Raji (cell line): ENCODE data around the gene RNF144A.

ENCODE experiments used
- POLR2A ChIP-seq: IDR thresholded peaks from 2 replicates; pipeline ENCODE4 v1.6.1; 2011; ENCODE audit warnings: low read depth, low read length, control low read depth; ENCODE audit not compliant: insufficient read depth

Gene RNF144A

DNA sequence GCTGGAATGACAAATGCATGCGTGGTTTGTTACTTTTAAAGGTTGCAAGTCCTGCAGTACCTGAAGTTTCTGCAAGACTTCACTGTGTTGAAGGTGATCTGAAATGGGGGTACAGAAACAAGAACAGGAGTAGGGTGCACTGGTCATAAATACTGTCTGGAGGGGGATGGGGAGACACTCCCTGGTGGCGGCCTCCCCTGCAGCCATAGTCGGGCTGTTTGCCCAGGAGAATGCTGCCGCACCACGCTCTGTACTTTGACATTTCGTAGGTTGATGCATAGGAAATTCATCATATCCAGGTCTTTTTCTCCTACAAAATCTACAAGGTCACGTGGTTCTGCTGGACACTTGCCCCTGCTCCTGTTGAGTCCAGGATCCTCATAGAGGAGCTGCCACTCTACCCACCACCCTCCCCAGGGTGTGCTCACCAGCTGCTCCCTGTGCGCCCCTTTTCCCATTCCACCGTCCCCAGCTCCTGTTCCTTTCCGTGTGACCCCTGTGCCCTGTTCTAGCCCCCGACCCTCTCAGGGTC is 103.8 kb downstream of the RNF144A start:
- no peak for TF ChIP-seq POLR2A

DNA sequence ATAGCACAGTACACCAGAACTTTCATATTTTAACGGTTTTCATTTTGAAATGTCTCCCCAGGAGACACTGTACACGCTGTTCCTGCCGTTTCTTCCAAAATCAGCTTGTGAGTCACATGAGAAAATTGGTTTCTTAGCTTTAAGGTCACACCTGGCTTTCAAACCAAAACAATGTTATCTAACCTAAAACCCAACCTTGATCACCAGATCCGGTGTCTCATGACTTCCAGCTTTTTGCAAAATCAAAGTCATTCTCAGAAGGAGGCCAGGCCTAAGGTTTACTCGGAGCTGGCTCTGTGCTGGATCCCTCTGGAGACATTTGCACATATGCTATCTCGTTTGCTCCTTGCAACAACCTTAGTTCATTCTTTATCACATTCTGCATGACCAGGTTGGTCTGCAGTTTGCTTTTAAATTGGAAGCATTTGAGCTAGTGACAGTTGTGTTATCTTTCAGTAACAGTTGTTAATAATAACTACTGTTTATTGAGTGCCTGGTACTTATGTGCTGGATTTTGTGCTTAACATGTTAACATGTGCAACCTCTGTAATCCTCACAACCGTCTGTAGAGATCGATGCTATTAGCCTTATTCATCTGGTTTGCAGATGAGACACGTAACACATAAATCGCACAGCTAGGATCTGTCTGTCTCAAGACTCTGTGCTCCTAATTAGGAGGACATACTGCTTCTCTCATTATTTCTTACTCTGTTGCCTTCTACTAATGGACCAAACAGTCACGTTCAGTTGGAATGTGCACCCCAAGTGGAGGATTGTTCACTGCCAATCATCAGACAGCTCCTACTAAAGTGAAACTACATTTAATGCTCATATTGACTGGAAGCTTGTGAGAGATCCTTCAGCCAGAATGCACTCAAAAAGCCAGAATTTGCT is 105.5 kb downstream of the RNF144A start:
- TF ChIP-seq POLR2A, result no peak

DNA sequence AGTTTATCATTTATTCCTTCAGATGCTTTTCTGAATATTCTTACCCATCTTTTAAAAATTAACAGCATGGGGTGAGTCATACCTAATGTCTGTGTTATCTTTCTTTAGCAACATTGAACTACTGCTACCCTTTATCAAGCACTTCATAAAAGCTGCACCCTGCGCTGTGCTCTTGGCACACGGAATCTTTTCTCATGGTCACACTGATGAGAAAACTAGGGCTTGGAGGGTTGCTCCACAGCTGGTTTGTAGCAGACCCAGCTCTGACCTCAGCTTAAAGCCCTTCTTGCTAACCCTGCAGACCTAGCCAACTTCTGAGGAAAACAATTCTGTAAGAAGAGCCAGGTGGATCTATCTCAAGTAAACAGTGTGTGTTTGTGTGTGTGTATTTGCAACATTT is 106.3 kb downstream of the RNF144A start:
- no peak for TF ChIP-seq POLR2A

DNA sequence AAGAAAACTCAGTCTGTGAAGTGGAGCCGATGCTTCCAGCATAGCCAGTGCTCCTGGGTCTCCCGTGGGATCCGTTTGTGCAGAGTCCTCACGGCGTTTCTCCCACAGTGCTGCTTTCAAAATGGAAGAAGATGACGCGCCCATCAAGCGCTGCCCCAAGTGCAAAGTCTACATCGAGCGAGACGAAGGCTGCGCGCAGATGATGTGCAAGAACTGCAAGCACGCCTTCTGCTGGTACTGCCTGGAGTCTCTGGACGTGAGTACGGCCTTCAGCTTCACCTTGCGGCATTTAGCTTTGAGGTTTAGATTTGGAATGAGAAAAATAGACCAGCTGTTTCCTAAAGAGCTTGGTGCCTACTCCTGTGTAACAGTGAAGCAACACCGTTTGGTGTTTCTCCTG is 107.0 kb downstream of the RNF144A start:
- no peak for TF ChIP-seq POLR2A

DNA sequence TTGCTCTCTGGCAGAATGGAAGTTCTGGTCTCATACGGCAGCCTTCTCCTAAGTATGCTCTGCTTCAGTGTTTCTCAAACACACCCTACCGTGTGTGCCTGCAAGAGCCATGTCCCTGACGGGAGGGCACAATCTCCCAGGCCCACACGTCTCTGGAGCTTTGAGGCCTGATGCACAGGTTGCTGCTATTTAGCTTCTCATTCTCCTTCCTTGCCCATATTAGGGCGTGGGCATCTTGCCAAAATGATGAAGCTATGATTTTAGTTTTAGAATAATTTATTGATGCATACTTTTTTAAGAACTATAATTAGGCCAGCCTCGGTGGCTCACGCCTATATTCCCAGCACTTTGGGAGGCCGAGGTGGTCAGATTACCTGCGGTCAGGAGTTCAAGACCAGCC is 107.9 kb downstream of the RNF144A start:
- no peak for TF ChIP-seq POLR2A

DNA sequence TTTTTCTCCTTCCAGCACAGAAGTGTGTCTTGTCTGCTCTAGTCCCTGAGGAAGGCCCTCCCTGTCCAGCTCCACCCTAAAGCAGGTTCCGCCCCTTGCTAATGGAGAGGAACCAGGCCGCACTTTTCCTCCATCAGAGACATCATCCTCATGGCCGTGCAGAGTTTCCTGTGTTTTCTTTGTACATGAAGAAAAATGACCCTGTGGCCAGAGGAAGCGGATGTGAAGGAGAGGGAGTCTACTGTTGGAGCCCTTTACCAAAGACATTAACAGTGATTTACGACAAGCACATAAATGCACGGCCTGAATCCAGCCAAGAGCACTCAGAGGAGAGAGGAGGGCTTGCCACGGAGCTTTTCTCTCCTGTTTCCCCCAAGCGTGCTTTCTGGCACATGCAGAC is 109.5 kb downstream of the RNF144A start:
- TF ChIP-seq POLR2A, result no peak

DNA sequence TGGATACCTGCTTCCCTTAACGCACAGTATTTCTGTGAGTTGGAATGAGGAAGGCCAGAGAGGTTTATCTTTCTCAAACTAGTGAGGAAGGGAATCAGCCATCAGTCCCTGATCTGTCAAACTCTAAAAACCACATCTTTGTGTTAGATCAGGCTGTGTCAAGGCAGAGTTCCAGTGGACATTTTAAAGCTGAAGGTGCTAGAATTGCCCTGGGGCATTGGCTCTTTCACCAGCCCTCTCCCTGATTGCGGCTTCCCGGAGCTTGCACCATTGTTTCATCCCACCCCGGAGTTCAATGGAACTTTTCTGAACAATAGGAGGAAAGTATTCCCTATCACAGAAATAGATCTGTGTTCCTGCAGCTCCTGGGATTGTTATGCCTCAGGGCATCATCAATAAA is 110.2 kb downstream of the RNF144A start:
- TF ChIP-seq POLR2A, result no peak

DNA sequence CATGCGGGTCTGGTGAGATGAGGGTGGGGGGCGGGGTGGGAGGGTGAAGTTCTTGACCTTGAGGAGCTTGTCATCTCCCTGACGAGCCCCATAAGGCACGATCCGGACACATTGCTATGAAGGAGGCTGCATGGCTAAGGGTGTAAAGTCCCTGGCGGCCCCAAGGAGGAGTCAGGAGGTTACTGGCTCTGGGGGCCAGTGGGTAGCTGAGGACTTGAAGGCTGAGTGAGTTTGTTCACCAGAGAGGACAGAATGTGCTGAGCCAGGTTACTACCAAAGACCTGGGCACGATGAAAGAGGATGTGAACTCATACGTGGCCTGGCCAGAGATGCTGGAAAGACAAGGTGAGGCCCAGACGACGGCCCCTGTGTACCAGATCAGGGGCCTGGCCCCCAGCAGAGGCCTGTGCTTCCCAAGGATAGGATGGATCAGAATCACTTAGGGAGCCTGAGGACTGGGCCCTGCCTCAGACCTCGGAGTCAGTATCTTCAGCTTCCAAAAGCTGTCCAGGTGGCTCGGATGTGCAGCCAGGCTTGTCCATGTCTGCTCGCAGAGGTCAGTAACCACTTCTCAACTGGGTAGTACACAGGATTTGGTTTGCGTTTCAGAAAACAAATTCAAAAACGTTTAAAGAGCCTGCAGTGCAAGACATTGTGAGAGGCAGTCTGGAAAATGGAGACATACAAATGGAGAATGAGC is 110.9 kb downstream of the RNF144A start:
- TF ChIP-seq POLR2A, result no peak

DNA sequence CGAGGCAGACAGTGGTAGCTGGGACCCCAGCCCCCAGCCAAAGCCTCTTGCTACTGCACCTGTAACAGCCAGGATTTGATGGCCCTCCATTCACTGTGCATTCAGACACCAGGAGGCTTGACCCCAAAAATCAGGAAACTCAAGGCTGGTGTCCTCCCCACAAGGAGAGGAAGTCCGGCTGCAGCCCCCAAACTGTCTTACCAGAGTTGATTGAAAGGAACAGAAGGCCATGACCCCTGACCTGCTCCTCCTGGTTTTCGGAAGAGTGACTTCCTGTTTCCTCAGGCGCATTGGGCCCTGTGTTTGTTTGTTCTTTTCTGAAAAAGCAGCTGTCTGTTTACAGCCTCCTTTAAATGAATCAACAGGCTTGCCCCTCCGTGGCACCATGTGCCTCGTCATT is 111.6 kb downstream of the RNF144A start:
- TF ChIP-seq POLR2A, result no peak

DNA sequence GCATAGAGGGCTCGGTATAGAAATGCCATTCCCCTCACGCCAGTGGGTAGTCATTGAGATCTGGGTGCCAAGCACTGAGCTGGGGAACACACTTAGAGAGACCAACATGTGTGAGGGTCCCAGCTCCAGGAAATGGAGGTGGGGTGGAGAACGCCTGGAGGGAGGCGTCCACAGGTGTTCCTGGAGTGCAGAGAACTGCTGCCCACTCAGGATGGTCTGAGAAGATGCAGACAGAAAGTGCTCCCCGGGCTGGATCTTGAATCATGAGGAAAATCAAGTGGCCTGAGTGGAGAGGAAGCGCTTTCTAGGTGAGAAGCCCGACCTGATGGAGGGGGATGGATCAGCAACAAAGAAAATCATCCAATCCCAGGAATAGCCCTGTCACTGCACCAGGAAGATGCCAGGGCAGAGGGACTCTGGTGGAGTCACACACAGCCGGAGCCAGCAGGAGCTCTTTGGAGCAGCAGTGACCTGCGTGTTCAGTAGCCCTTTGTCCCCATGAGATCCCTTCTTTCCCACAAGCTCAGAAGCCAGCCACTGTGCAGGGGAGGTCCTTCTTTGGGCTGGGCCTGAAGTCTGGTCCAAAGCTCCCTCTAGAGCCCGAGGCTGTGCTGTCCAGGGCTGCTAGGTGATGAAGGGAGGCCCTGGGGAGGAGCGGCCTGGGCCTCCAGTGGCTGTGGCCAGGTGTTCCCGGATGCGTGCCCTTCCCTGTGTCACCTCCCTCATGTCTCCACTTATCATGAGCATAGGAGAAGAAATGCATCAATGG is 112.3 kb downstream of the RNF144A start:
- TF ChIP-seq POLR2A, result no peak

DNA sequence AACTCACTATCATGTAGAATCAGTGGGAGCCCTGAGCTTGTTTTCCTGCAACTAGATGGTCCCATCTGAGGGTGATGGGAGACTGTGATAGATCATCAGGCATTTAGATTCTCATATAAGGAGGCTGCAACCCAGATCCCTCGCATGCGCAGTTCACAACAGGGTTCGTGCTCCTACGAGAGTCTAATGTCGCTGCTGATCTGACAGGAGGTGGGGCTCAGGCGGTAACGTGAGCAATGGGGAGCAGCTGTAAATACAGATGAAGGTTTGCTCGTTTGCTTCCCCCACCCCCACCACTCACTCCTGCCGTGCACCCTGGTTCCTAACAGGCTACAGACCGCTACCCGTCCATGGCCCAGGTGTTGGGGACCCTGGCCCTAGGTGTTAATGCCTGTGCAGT is 113.6 kb downstream of the RNF144A start:
- no peak for TF ChIP-seq POLR2A

DNA sequence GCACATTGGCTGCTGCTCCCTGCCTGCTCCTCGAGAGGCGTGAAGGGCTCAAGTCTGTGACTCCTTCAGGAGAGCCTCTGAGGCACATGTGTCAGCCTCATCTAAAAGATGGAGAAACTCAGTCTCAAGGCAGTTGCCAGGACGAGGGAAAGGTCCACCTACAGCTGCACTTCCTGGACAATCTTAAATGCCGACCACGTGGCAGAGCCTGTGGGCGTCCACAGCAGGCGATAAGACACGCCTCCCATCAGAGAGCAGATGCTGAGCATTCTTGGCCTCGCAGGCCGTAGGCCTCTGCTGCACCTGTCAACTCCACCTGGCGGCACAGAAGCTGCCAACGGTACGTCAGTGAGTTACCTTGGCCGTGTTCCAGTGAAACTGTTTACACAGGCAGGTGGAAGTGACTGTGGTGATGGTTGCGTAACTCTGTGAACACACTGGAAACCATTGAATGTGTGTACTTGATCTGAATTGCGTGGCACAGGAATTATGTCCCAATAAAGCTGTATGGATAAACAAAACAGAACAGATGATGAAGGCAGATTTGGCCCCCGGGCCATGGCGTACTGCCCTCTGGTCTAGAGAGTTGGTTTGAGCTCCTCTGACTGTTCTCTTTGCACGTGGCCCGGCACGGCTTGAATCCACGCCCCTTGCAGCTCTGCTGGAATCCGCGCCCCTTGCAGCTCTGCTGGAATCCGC is 114.5 kb downstream of the RNF144A start:
- no peak for TF ChIP-seq POLR2A

DNA sequence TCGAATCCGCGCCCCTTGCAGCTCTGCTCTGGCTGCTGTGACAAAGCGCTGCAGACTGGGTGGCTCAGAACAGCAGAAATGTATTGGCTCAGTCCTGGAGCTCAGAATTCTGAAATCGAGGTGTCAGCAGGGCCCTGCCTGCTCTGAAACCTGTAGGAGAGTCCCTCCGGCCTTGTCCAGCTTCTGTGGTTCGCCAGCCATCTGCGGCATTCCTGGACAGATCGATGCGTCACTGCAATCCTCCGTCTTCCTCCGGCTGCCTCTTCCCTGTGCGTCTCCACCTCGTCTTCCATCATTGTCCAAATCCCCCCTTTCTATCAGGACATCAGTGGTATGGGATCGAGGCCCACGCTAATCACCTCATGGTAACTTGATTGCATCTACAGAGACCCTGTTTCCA is 115.2 kb downstream of the RNF144A start:
- TF ChIP-seq POLR2A, result no peak

DNA sequence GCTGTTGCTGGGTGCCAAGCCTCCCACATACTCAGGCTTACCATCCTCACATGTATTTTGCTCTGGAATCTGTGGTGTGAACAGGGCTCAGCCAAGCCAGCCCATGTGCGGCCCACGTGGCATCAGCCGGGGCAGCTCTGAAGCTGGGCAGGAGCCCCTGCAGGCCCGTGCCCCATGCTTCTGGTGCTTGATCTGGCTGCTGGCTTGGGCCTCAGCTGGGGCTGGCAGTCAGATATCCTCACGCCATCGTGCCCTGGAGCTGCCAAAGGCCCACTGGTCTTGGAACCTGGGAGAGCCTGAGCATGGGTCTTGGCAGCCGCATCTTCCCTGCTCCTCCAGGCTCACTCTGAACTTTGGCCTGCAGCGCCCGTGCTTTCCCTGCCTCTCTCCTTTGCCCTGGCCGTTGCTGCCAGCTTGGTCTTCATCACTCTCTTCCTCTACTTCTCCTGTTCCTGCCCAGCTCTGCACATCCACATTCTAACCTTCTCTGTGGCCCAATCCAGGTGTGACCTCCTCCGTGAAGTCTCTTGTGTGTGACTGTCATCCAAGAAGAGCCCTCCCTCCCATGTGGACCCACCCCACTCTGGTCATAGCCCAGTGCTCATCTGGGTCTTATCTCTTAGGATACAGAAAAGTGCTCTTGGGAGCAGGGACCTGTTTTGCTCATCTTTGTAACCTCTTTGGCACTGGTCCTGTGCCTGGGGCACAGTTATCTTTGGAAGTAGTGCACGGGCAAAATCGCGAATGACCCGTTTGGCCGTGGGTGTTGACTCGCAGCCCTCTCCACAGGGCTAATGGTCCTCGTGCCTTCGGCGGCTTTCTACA is 116.1 kb downstream of the RNF144A start:
- no peak for TF ChIP-seq POLR2A
